SK-N-SH (cell line): Measurements from ENCODE around the gene FHDC1. TPM values are rescaled to one million over a fixed set of nuclear protein-coding genes. Genes with fewer than 3 reads are reported as not detected.

ENCODE experiments used
- CTCF ChIA-PET: fragments of 300-600, 350-600 bp; formaldehyde crosslinking; extraction: SDS; loops from one replicate; lab custom pipeline; 2021; lab: Yijun Ruan, JAX
- POLR2A ChIA-PET: fragments of 350-600 bp; sonication (Branson Sonifier 250); formaldehyde crosslinking; extraction: SDS; loops from one replicate; lab custom pipeline; 2020; ENCODE audit warnings: antibody characterized with exemption, inconsistent platforms; lab: Yijun Ruan, JAX
- DNase-seq: peaks from one replicate; pipeline ENCODE4 v3.0.0; 2012
- H2AFZ ChIP-seq: fragments of 200-600 bp; sonication (generic); 2 replicates; pipeline ENCODE4 v1.8.1; 2016; ENCODE audit warnings: antibody characterized with exemption, mild to moderate bottlenecking, low read depth
- H3F3A ChIP-seq: fragments of 200-600 bp; sonication (generic); replicated peaks from 2 replicates; pipeline ENCODE3; 2016; ENCODE audit warnings: antibody characterized with exemption, mild to moderate bottlenecking; ENCODE audit not compliant: insufficient read depth
- H3K27ac ChIP-seq, 2 experiments: fragments of 200-500 bp in 1 of 2; fragments of 200-600 bp in 1 of 2; sonication (Bioruptor generic) in 1 of 2; sonication (generic), shearing (Covaris generic) in 1 of 2; 2 replicates each; pipeline versions ENCODE4 v1.5.1 to v1.6.1; 2014 to 2016; ENCODE audit warnings: low read depth in 2 of 2, inconsistent platforms in 1 of 2, low read length in 1 of 2, mild to moderate bottlenecking in 1 of 2, mixed read lengths in 1 of 2
- H3K27me3 ChIP-seq: fragments of 200-600 bp; sonication (generic), shearing (Covaris generic); 2 replicates; pipeline ENCODE4 v1.6.1; 2016; ENCODE audit warnings: mixed run types; ENCODE audit not compliant: insufficient read depth
- H3K36me3 ChIP-seq, 2 experiments: fragments of 200-500 bp in 1 of 2; fragments of 200-600 bp in 1 of 2; sonication (Bioruptor generic) in 1 of 2; sonication (generic) in 1 of 2; replicated peaks in 1 of 2; 2 replicates each; pipeline versions ENCODE3 to v1.5.1; 2014 to 2016; ENCODE audit warnings: low read length in 1 of 2, mild to moderate bottlenecking in 1 of 2; ENCODE audit not compliant: insufficient read depth in 2 of 2, control insufficient read depth in 1 of 2
- H3K4me1 ChIP-seq, 2 experiments: fragments of 200-500 bp in 1 of 2; fragments of 200-600 bp in 1 of 2; sonication (Bioruptor generic) in 1 of 2; sonication (generic), shearing (Covaris generic) in 1 of 2; 2 replicates each; pipeline versions ENCODE4 v1.5.1 to v1.6.1; 2014 to 2016; ENCODE audit warnings: low read depth in 1 of 2, low read length in 1 of 2, mixed run types in 1 of 2; ENCODE audit not compliant: insufficient read depth in 2 of 2, control insufficient read depth in 1 of 2
- H3K4me2 ChIP-seq: fragments of 200-600 bp; sonication (generic), shearing (Covaris generic); 2 replicates; pipeline ENCODE4 v1.6.1; 2017; ENCODE audit warnings: mixed run types
- H3K4me3 ChIP-seq, 2 experiments: fragments of 200-500 bp in 1 of 2; fragments of 200-600 bp in 1 of 2; sonication (Bioruptor generic) in 1 of 2; sonication (generic), shearing (Covaris generic) in 1 of 2; 2 replicates each; pipeline versions ENCODE4 v1.5.1 to v1.8.1; 2014 to 2016; ENCODE audit warnings: low read depth in 2 of 2, inconsistent platforms in 1 of 2, low read length in 1 of 2, mild to moderate bottlenecking in 1 of 2, mixed read lengths in 1 of 2, moderate library complexity in 1 of 2
- H3K79me2 ChIP-seq: fragments of 200-600 bp; sonication (generic); 2 replicates; pipeline ENCODE4 v1.8.1; 2017; ENCODE audit warnings: mild to moderate bottlenecking; ENCODE audit not compliant: insufficient read depth
- H3K9ac ChIP-seq: fragments of 200-600 bp; sonication (generic); 2 replicates; pipeline ENCODE4 v1.6.1; 2017; ENCODE audit warnings: mixed run types
- H3K9me2 ChIP-seq: fragments of 200-600 bp; sonication (generic); 2 replicates; pipeline ENCODE4 v1.6.1; 2017; ENCODE audit warnings: mixed run types
- H3K9me3 ChIP-seq: fragments of 200-600 bp; sonication (generic); 2 replicates; pipeline ENCODE4 v1.6.1; 2017; ENCODE audit warnings: mixed run types, mild to moderate bottlenecking, moderate library complexity
- H4K20me1 ChIP-seq: fragments of 200-600 bp; sonication (generic); 2 replicates; pipeline ENCODE4 v1.6.1; 2017; ENCODE audit warnings: mild to moderate bottlenecking, mixed run types; ENCODE audit not compliant: insufficient read depth
- CHD2 ChIP-seq: fragments of 150-350 bp; IDR thresholded peaks from 2 replicates; pipeline ENCODE4 v1.6.1; 2018; ENCODE audit warnings: low read length; ENCODE audit not compliant: partially characterized antibody
- ELF1 ChIP-seq: IDR thresholded peaks from 2 replicates; pipeline ENCODE4 v1.4.0; 2012
- EP300 ChIP-seq, 2 experiments: IDR thresholded peaks; 2 replicates each; pipeline versions ENCODE4 v1.4.0 to v1.6.1; 2012; ENCODE audit warnings: borderline replicate concordance in 1 of 2, low read depth in 1 of 2, low read length in 1 of 2
- EZH2phosphoT487 ChIP-seq: fragments of 200-600 bp; sonication (generic); IDR thresholded peaks from 2 replicates; pipeline ENCODE4 v1.6.1; 2017; ENCODE audit warnings: low read depth, mixed run types, mild to moderate bottlenecking, antibody characterized with exemption, moderate library complexity, borderline replicate concordance
- FOSL2 ChIP-seq: IDR thresholded peaks from 2 replicates; pipeline ENCODE4 v1.4.0; 2012; ENCODE audit warnings: low read depth, mild to moderate bottlenecking, moderate library complexity, borderline replicate concordance
- FOXJ3 ChIP-seq: sonication (generic); formaldehyde crosslinking; IDR thresholded peaks from 2 replicates; pipeline ENCODE4 v1.5.1; 2020; ENCODE audit warnings: mild to moderate bottlenecking, missing genetic modification reagents
- FOXM1 ChIP-seq: IDR thresholded peaks from 2 replicates; pipeline ENCODE4 v1.4.0; 2012; ENCODE audit warnings: low read depth, mild to moderate bottlenecking
- GABPA ChIP-seq: IDR thresholded peaks from 2 replicates; pipeline ENCODE4 v1.4.0; 2012; ENCODE audit warnings: low read depth, mild to moderate bottlenecking
- IRF3 ChIP-seq: fragments of 150-350 bp; IDR thresholded peaks from 2 replicates; pipeline ENCODE4 v1.6.1; 2016; ENCODE audit warnings: mild to moderate bottlenecking, low read depth, low read length
- JUND ChIP-seq: IDR thresholded peaks from 2 replicates; pipeline ENCODE4 v1.4.0; 2012
- MAX ChIP-seq: IDR thresholded peaks from 2 replicates; pipeline ENCODE4 v1.4.0; 2012; ENCODE audit warnings: low read depth
- MXI1 ChIP-seq: IDR thresholded peaks from 2 replicates; pipeline ENCODE4 v1.6.1; 2012; ENCODE audit warnings: mild to moderate bottlenecking, low read depth, low read length, improper control_type of control experiment
- NFIC ChIP-seq: IDR thresholded peaks from 2 replicates; pipeline ENCODE4 v1.4.0; 2012; ENCODE audit warnings: borderline replicate concordance
- NRF1 ChIP-seq: IDR thresholded peaks from 2 replicates; pipeline ENCODE4 v1.6.1; 2012; ENCODE audit warnings: low read depth, mild to moderate bottlenecking, low read length
- PBX3 ChIP-seq: IDR thresholded peaks from 2 replicates; pipeline ENCODE4; 2012
- POLR2AphosphoS5 ChIP-seq: IDR thresholded peaks from 2 replicates; pipeline ENCODE4 v1.6.1; 2012; ENCODE audit warnings: low read depth, low read length
- RCOR1 ChIP-seq: fragments of 150-350 bp; IDR thresholded peaks from 2 replicates; pipeline ENCODE4 v1.6.1; 2017; ENCODE audit warnings: antibody characterized with exemption, low read length
- RFX5 ChIP-seq: IDR thresholded peaks from 2 replicates; pipeline ENCODE4 v1.6.1; 2012; ENCODE audit warnings: mild to moderate bottlenecking, improper control_type of control experiment, low read length
- RXRA ChIP-seq: IDR thresholded peaks from 2 replicates; pipeline ENCODE4 v1.4.0; 2012; ENCODE audit warnings: low read depth, mild to moderate bottlenecking, borderline replicate concordance
- SIN3A ChIP-seq: IDR thresholded peaks from 2 replicates; pipeline ENCODE4 v1.6.1; 2012; ENCODE audit warnings: low read depth, mild to moderate bottlenecking, low read length, moderate library complexity, borderline replicate concordance
- SMC3 ChIP-seq: IDR thresholded peaks from 2 replicates; pipeline ENCODE4 v1.6.1; 2012; ENCODE audit warnings: low read depth, low read length, improper control_type of control experiment
- TAF1 ChIP-seq: IDR thresholded peaks from 2 replicates; pipeline ENCODE4 v1.6.1; 2012; ENCODE audit warnings: low read depth, mild to moderate bottlenecking, low read length, moderate library complexity, borderline replicate concordance
- YY1 ChIP-seq: IDR thresholded peaks from 2 replicates; pipeline ENCODE4 v1.4.0; 2012; ENCODE audit warnings: low read depth, mild to moderate bottlenecking
- WGBS: methylation state at CpG from one replicate; pipeline ENCODE4 v1.1.6; 2017; ENCODE audit warnings: low lambda C conversion rate; 5-methylcytosine and 5-hydroxymethylcytosine counted together
- polyA plus RNA-seq, 3 experiments: library from polyadenylated mRNA; depleted of rRNA; stranded (reverse); fragments of >200 nt; gene quantifications; 2 replicates each; pipeline ENCODE4 v1.2.3, GENCODE V29; 2012

FHDC1 gene
- polyA plus RNA-seq, 1 of the 3 experiments (the other 2 are of a cell fraction) = 0.02 TPM

- no peak for TF ChIP-seq POLR2AphosphoS5
These were observed 25.6 kb upstream of the FHDC1 start (continued) for GRCh38 chr4:152910521-152910920.

- no peak overlapping the region for H2AFZ ChIP-seq
- H3K9ac ChIP-seq = no peak overlapping the region
- no peaks in the 10 kb centered on the region for H3K79me2 ChIP-seq
- H4K20me1 ChIP-seq = no peaks in the 10 kb centered on the region
- H3K27me3 ChIP-seq = no peaks in the 10 kb centered on the region
- no peaks in the 10 kb centered on the region for H3F3A ChIP-seq
- TF ChIP-seq EP300 (IDR thresholded peaks at IDR 0.05; ENCODE audit: borderline replicate concordance in 1 of 2, low read depth in 1 of 2, low read length in 1 of 2) (no peak), MAX (no peak)
- no peak overlapping the region for H3K4me2 ChIP-seq
- ChIA-PET POLR2A (no interaction called here), CTCF (interaction anchor here (1.7 to 3.1 kb wide), 2 partner anchors 11 to 168 kb away, joined by 5 to 7 read pairs; no protein-coding TSS in a partner anchor)
- no peaks in the 10 kb centered on the region for H3K4me1 ChIP-seq
- no peak overlapping the region for H3K27ac ChIP-seq
- WGBS = 95% methylated on average over 3 of the region's 3 CpGs
- peaks cover 5 to 15% of the 10 kb centered on the region in 2 experiments for H3K36me3 ChIP-seq
- H3K9me2 ChIP-seq = no peaks in the 10 kb centered on the region
- 0 out of 2 replicates have a peak, but pooled peaks cover 6% of the 10 kb centered on the region for H3K9me3 ChIP-seq
- no peak overlapping the region for H3K4me3 ChIP-seq
- no peak for DNase-seq
These were observed 18.4 kb upstream of the FHDC1 start for GRCh38 chr4:152917543-152918395.

- 0 out of 2 replicates have a peak, but pooled peaks cover 6% of the 10 kb centered on the region for H3K9me3 ChIP-seq
- H3K4me2 ChIP-seq = no peak overlapping the region
- ChIA-PET POLR2A (no interaction called here), CTCF (interaction anchor here (3.1 kb wide), 1 partner anchor 165 kb away, joined by 7 read pairs; no protein-coding TSS in a partner anchor)
- no peaks in the 10 kb centered on the region for H3K79me2 ChIP-seq
- H3K4me3 ChIP-seq = no peak overlapping the region
- no peaks in the 10 kb centered on the region for H3K27me3 ChIP-seq
- no peak overlapping the region for H3K27ac ChIP-seq
- H3K4me1 ChIP-seq = no peaks in the 10 kb centered on the region
- H4K20me1 ChIP-seq = no peaks in the 10 kb centered on the region
- no peak overlapping the region for H3K9ac ChIP-seq
- peaks cover 5 to 10% of the 10 kb centered on the region in 2 experiments for H3K36me3 ChIP-seq
- no peak for DNase-seq
- WGBS = 88% methylated on average over 2 of the region's 2 CpGs
- no peak overlapping the region for H2AFZ ChIP-seq
- H3K9me2 ChIP-seq = no peaks in the 10 kb centered on the region
- TF ChIP-seq EZH2phosphoT487 = no peak
- TF ChIP-seq IRF3 = no peak
- no peak for TF ChIP-seq FOSL2
- TF ChIP-seq FOXJ3 (CRISPR knock-in tag) = no peak
- no peak for TF ChIP-seq CHD2
- TF ChIP-seq SMC3 = no peak
- TF ChIP-seq GABPA = no peak
- TF ChIP-seq FOXM1 = no peak
- TF ChIP-seq NFIC = no peak
- TF ChIP-seq MXI1 = no peak
- no peak for TF ChIP-seq ELF1
- no peak for TF ChIP-seq SIN3A
- no peak for TF ChIP-seq RXRA
- TF ChIP-seq PBX3 = no peak
- no peak for TF ChIP-seq YY1
- no peak for TF ChIP-seq RFX5
- TF ChIP-seq TAF1 = no peak
- no peak for TF ChIP-seq RCOR1
- no peak for TF ChIP-seq NRF1
- TF ChIP-seq JUND = no peak
- H3F3A ChIP-seq = no peaks in the 10 kb centered on the region
These were observed 16.3 kb upstream of the FHDC1 start for GRCh38 chr4:152919826-152920225.
